ENCODE measurements around the gene BTBD9.

- TF ChIP-seq EP300 (IDR thresholded peaks at IDR 0.05; ENCODE audit: low read depth) (no peak), POLR2A (IDR thresholded peaks at IDR 0.05) (no peak), CTCF (IDR thresholded peaks at IDR 0.05) (no peak)
Measured at GRCh38 chr6:38273325-38273724, 366.4 kb downstream of the BTBD9 start.

All from transverse colon (tissue), 3 donors.